SK-N-SH (cell line): Measurements from ENCODE around the gene TRIM44. TPM values are rescaled to one million over a fixed set of nuclear protein-coding genes. Genes with fewer than 3 reads are reported as not detected.

Experiments used
- CTCF ChIA-PET: fragments of 300-600, 350-600 bp; formaldehyde crosslinking; extraction: SDS; loops from one replicate; lab custom pipeline; 2021; lab: Yijun Ruan, JAX
- POLR2A ChIA-PET: fragments of 350-600 bp; sonication (Branson Sonifier 250); formaldehyde crosslinking; extraction: SDS; loops from one replicate; lab custom pipeline; 2020; ENCODE audit warnings: antibody characterized with exemption, inconsistent platforms; lab: Yijun Ruan, JAX
- DNase-seq: peaks from one replicate; pipeline ENCODE4 v3.0.0; 2012
- H2AFZ ChIP-seq: fragments of 200-600 bp; sonication (generic); 2 replicates; pipeline ENCODE4 v1.8.1; 2016; ENCODE audit warnings: antibody characterized with exemption, mild to moderate bottlenecking, low read depth
- H3F3A ChIP-seq: fragments of 200-600 bp; sonication (generic); replicated peaks from 2 replicates; pipeline ENCODE3; 2016; ENCODE audit warnings: antibody characterized with exemption, mild to moderate bottlenecking; ENCODE audit not compliant: insufficient read depth
- H3K27ac ChIP-seq, 2 experiments: fragments of 200-500 bp in 1 of 2; fragments of 200-600 bp in 1 of 2; sonication (Bioruptor generic) in 1 of 2; sonication (generic), shearing (Covaris generic) in 1 of 2; 2 replicates each; pipeline versions ENCODE4 v1.5.1 to v1.6.1; 2014 to 2016; ENCODE audit warnings: low read depth in 2 of 2, inconsistent platforms in 1 of 2, low read length in 1 of 2, mild to moderate bottlenecking in 1 of 2, mixed read lengths in 1 of 2
- H3K27me3 ChIP-seq: fragments of 200-600 bp; sonication (generic), shearing (Covaris generic); 2 replicates; pipeline ENCODE4 v1.6.1; 2016; ENCODE audit warnings: mixed run types; ENCODE audit not compliant: insufficient read depth
- H3K36me3 ChIP-seq, 2 experiments: fragments of 200-500 bp in 1 of 2; fragments of 200-600 bp in 1 of 2; sonication (Bioruptor generic) in 1 of 2; sonication (generic) in 1 of 2; replicated peaks in 1 of 2; 2 replicates each; pipeline versions ENCODE3 to v1.5.1; 2014 to 2016; ENCODE audit warnings: low read length in 1 of 2, mild to moderate bottlenecking in 1 of 2; ENCODE audit not compliant: insufficient read depth in 2 of 2, control insufficient read depth in 1 of 2
- H3K4me1 ChIP-seq, 2 experiments: fragments of 200-500 bp in 1 of 2; fragments of 200-600 bp in 1 of 2; sonication (Bioruptor generic) in 1 of 2; sonication (generic), shearing (Covaris generic) in 1 of 2; 2 replicates each; pipeline versions ENCODE4 v1.5.1 to v1.6.1; 2014 to 2016; ENCODE audit warnings: low read depth in 1 of 2, low read length in 1 of 2, mixed run types in 1 of 2; ENCODE audit not compliant: insufficient read depth in 2 of 2, control insufficient read depth in 1 of 2
- H3K4me2 ChIP-seq: fragments of 200-600 bp; sonication (generic), shearing (Covaris generic); 2 replicates; pipeline ENCODE4 v1.6.1; 2017; ENCODE audit warnings: mixed run types
- H3K4me3 ChIP-seq, 2 experiments: fragments of 200-500 bp in 1 of 2; fragments of 200-600 bp in 1 of 2; sonication (Bioruptor generic) in 1 of 2; sonication (generic), shearing (Covaris generic) in 1 of 2; 2 replicates each; pipeline versions ENCODE4 v1.5.1 to v1.8.1; 2014 to 2016; ENCODE audit warnings: low read depth in 2 of 2, inconsistent platforms in 1 of 2, low read length in 1 of 2, mild to moderate bottlenecking in 1 of 2, mixed read lengths in 1 of 2, moderate library complexity in 1 of 2
- H3K79me2 ChIP-seq: fragments of 200-600 bp; sonication (generic); 2 replicates; pipeline ENCODE4 v1.8.1; 2017; ENCODE audit warnings: mild to moderate bottlenecking; ENCODE audit not compliant: insufficient read depth
- H3K9ac ChIP-seq: fragments of 200-600 bp; sonication (generic); 2 replicates; pipeline ENCODE4 v1.6.1; 2017; ENCODE audit warnings: mixed run types
- H3K9me2 ChIP-seq: fragments of 200-600 bp; sonication (generic); 2 replicates; pipeline ENCODE4 v1.6.1; 2017; ENCODE audit warnings: mixed run types
- H3K9me3 ChIP-seq: fragments of 200-600 bp; sonication (generic); 2 replicates; pipeline ENCODE4 v1.6.1; 2017; ENCODE audit warnings: mixed run types, mild to moderate bottlenecking, moderate library complexity
- H4K20me1 ChIP-seq: fragments of 200-600 bp; sonication (generic); 2 replicates; pipeline ENCODE4 v1.6.1; 2017; ENCODE audit warnings: mild to moderate bottlenecking, mixed run types; ENCODE audit not compliant: insufficient read depth
- CTCF ChIP-seq: fragments of 200-600 bp; sonication (generic); IDR thresholded peaks from 2 replicates; pipeline ENCODE4 v1.6.1; 2017; ENCODE audit warnings: antibody characterized with exemption, mild to moderate bottlenecking, moderate library complexity
- GABPA ChIP-seq: IDR thresholded peaks from 2 replicates; pipeline ENCODE4 v1.4.0; 2012; ENCODE audit warnings: low read depth, mild to moderate bottlenecking
- MAX ChIP-seq: IDR thresholded peaks from 2 replicates; pipeline ENCODE4 v1.4.0; 2012; ENCODE audit warnings: low read depth
- PBX3 ChIP-seq: IDR thresholded peaks from 2 replicates; pipeline ENCODE4; 2012
- POLR2AphosphoS5 ChIP-seq: IDR thresholded peaks from 2 replicates; pipeline ENCODE4 v1.6.1; 2012; ENCODE audit warnings: low read depth, low read length
- RAD21 ChIP-seq: IDR thresholded peaks from 2 replicates; pipeline ENCODE4 v1.6.1; 2012; ENCODE audit warnings: mild to moderate bottlenecking, low read length
- SIN3A ChIP-seq: IDR thresholded peaks from 2 replicates; pipeline ENCODE4 v1.6.1; 2012; ENCODE audit warnings: low read depth, mild to moderate bottlenecking, low read length, moderate library complexity, borderline replicate concordance
- SMC3 ChIP-seq: IDR thresholded peaks from 2 replicates; pipeline ENCODE4 v1.6.1; 2012; ENCODE audit warnings: low read depth, low read length, improper control_type of control experiment
- WGBS: methylation state at CpG from one replicate; pipeline ENCODE4 v1.1.6; 2017; ENCODE audit warnings: low lambda C conversion rate; 5-methylcytosine and 5-hydroxymethylcytosine counted together
- polyA plus RNA-seq, 3 experiments: library from polyadenylated mRNA; depleted of rRNA; stranded (reverse); fragments of >200 nt; gene quantifications; 2 replicates each; pipeline ENCODE4 v1.2.3, GENCODE V29; 2012

Gene TRIM44
- polyA plus RNA-seq, 1 of the 3 experiments (the other 2 are of a cell fraction) = 34.1 TPM

- WGBS = 29% methylated on average over 8 of the region's 8 CpGs
- peak; percentile 52 for DNase-seq
- Histone ChIP-seq H3K4me2 (no peak overlapping the region), H3K36me3 (peaks cover 0 to 1% of the 10 kb centered on the region in 2 experiments), H3K9me3 (no peaks in the 10 kb centered on the region), H4K20me1 (no peaks in the 10 kb centered on the region), H3K79me2 (peaks cover 25% of the 10 kb centered on the region), H3K9me2 (no peaks in the 10 kb centered on the region), H2AFZ (no peak overlapping the region), H3K4me3 (no peak overlapping the region), H3K27me3 (no peaks in the 10 kb centered on the region), H3K9ac (no peak overlapping the region), H3F3A (peaks cover 20% of the 10 kb centered on the region), H3K27ac (peak overlapping the region in 1 of 2 experiments; percentile 94; a peak in 2 of 4 replicates), H3K4me1 (peaks cover 24 to 35% of the 10 kb centered on the region in 2 experiments)
- CTCF ChIA-PET = interaction anchor here (0.6 to 3.1 kb wide), 24 partner anchors 10 to 862 kb away, joined by 3 to 34 read pairs (median 3); no protein-coding TSS in a partner anchor
- TF ChIP-seq SMC3 = peak; percentile 70
- peak; percentile 90 for TF ChIP-seq RAD21
- TF ChIP-seq CTCF = peak; percentile 86
- no peak for TF ChIP-seq GABPA
- TF ChIP-seq PBX3 = peak; percentile 54; the same call in 1 of the 2 replicates
- POLR2A ChIA-PET = no interaction called here
These were observed 46.4 kb upstream of the TRIM44 start for GRCh38 chr11:35615921-35616900.

DNA sequence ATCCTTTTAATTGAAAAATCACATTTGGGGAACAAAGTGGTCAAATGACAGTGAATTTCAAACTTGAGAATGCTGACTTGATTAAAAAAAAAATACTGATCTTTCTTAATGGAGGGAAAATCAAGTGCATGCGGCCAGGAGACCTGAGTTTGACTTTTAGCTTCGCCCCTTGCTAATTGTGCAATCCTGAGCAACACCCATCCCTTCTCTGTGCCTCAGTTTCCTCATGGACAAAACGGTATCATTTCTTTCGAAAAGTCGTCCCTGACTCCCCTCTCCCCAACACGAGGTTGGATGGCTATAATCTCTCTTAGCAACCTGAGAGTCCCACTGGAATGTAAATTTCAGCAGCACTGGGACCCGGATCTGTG, 45.3 kb upstream of the TRIM44 start:
- peaks cover 26 to 46% of the 10 kb centered on the region in 2 experiments for H3K4me1 ChIP-seq
- H3K36me3 ChIP-seq = peaks cover 2 to 8% of the 10 kb centered on the region in 2 experiments
- no peaks in the 10 kb centered on the region for H3K27me3 ChIP-seq
- no peak for DNase-seq
- H2AFZ ChIP-seq = 0 out of 2 replicates have a peak overlapping the region, but pooled peaks have one; percentile 2
- H3K9ac ChIP-seq = peak overlapping the region; percentile 81; the same call in 1 of the 2 replicates
- peaks cover 31% of the 10 kb centered on the region for H3F3A ChIP-seq
- CTCF ChIA-PET = interaction anchor here (0.7 to 3.8 kb wide), 13 partner anchors 34 to 650 kb away, joined by 3 to 34 read pairs (median 3); no protein-coding TSS in a partner anchor
- 90% methylated on average over 7 of the region's 7 CpGs for WGBS
- H4K20me1 ChIP-seq = no peaks in the 10 kb centered on the region
- no peak for TF ChIP-seq SIN3A
- TF ChIP-seq MAX = no peak
- no peak for TF ChIP-seq POLR2AphosphoS5
- TF ChIP-seq, all 33 proteins: peak for 0
- Histone ChIP-seq H3K4me2 (peak overlapping the region; percentile 88), H3K9me2 (no peaks in the 10 kb centered on the region), H3K9me3 (no peaks in the 10 kb centered on the region), H3K79me2 (peaks cover 35% of the 10 kb centered on the region), H3K4me3 (peak overlapping the region in 1 of 2 experiments; percentile 71; a peak in 2 of 4 replicates), H3K27ac (peak overlapping the region; percentile 73 to 94; a peak in 3 of 4 replicates)
- POLR2A ChIA-PET = no interaction called here
